ACC112 (cell line): ENCODE measurements around the gene ICAM2.

Experiments
- H2AFZ ChIP-seq: fragments of 200-600 bp; sonication (generic); one replicate; pipeline ENCODE4 v1.6.0; 2017; ENCODE audit warnings: antibody characterized with exemption, low read length; ENCODE audit not compliant: unreplicated experiment
- H3K27ac ChIP-seq: fragments of 200-600 bp; sonication (generic); 2 replicates; pipeline ENCODE4 v1.5.1; 2014; ENCODE audit warnings: low read depth, mild to moderate bottlenecking, antibody characterized with exemption, low read length, moderate library complexity
- H3K27me3 ChIP-seq: fragments of 200-600 bp; sonication (generic); 2 replicates; pipeline ENCODE4 v1.6.1; 2014; ENCODE audit warnings: mild to moderate bottlenecking, antibody characterized with exemption, low read length, moderate library complexity, mixed read lengths; ENCODE audit not compliant: insufficient read depth
- H3K36me3 ChIP-seq: fragments of 200-600 bp; sonication (generic); 2 replicates; pipeline ENCODE4 v1.6.1; 2016; ENCODE audit warnings: mild to moderate bottlenecking, antibody characterized with exemption, low read length, moderate library complexity, mixed read lengths; ENCODE audit not compliant: insufficient read depth
- H3K4me1 ChIP-seq: fragments of 200-600 bp; sonication (generic); one replicate; pipeline ENCODE4 v1.6.1; 2016; ENCODE audit warnings: low read length, mixed read lengths; ENCODE audit not compliant: insufficient read depth, unreplicated experiment, control insufficient read depth
- H3K4me3 ChIP-seq: fragments of 200-600 bp; sonication (generic); 2 replicates; pipeline ENCODE4 v1.5.1; 2014; ENCODE audit warnings: mild to moderate bottlenecking, low read depth, low read length
- H3K79me2 ChIP-seq: fragments of 200-600 bp; sonication (generic); one replicate; pipeline ENCODE4 v1.6.0; 2016; ENCODE audit warnings: low read length; ENCODE audit not compliant: control insufficient read depth, unreplicated experiment, insufficient read depth

Gene ICAM2

GRCh38 chr17:63995626-63996025 lies 24.8 kb downstream of the ICAM2 start:
- Histone ChIP-seq H3K36me3 (no peaks in the 10 kb centered on the region), H2AFZ (no peak overlapping the region), H3K4me1 (peaks cover 4% of the 10 kb centered on the region), H3K27ac (no peak overlapping the region), H3K79me2 (no peaks in the 10 kb centered on the region), H3K27me3 (peaks cover 38% of the 10 kb centered on the region), H3K4me3 (no peak overlapping the region)

GRCh38 chr17:63993368-63993985 lies 27.0 kb downstream of the ICAM2 start:
- Histone ChIP-seq H3K79me2 (no peaks in the 10 kb centered on the region), H2AFZ (no peak overlapping the region), H3K27ac (no peak overlapping the region), H3K36me3 (no peaks in the 10 kb centered on the region), H3K27me3 (peaks cover 38% of the 10 kb centered on the region), H3K4me3 (no peak overlapping the region), H3K4me1 (peaks cover 6% of the 10 kb centered on the region)

- no peak overlapping the region for H3K4me3 ChIP-seq
- no peaks in the 10 kb centered on the region for H3K79me2 ChIP-seq
- no peaks in the 10 kb centered on the region for H3K36me3 ChIP-seq
- H3K4me1 ChIP-seq: peaks cover 3% of the 10 kb centered on the region
- H3K27ac ChIP-seq: no peak overlapping the region
- no peak overlapping the region for H2AFZ ChIP-seq
- peaks cover 25% of the 10 kb centered on the region for H3K27me3 ChIP-seq
Measured at GRCh38 chr17:63991611-63992010, 28.8 kb downstream of the ICAM2 start.

- no peaks in the 10 kb centered on the region for H3K79me2 ChIP-seq
- no peaks in the 10 kb centered on the region for H3K36me3 ChIP-seq
- H3K4me1 ChIP-seq: peaks cover 12% of the 10 kb centered on the region
- no peak overlapping the region for H3K4me3 ChIP-seq
- peaks cover 25% of the 10 kb centered on the region for H3K27me3 ChIP-seq
- H3K27ac ChIP-seq: no peak overlapping the region
- H2AFZ ChIP-seq: no peak overlapping the region
Measured at GRCh38 chr17:63989622-63990345, 30.6 kb downstream of the ICAM2 start.

GRCh38 chr17:63988741-63989621 lies 31.5 kb downstream of the ICAM2 start:
- H3K27ac ChIP-seq: no peak overlapping the region

GRCh38 chr17:63988127-63988478 lies 32.3 kb downstream of the ICAM2 start:
- no peaks in the 10 kb centered on the region for H3K79me2 ChIP-seq
- no peak overlapping the region for H3K4me3 ChIP-seq
- peaks cover 15% of the 10 kb centered on the region for H3K27me3 ChIP-seq
- no peaks in the 10 kb centered on the region for H3K36me3 ChIP-seq
- H3K27ac ChIP-seq: no peak overlapping the region
- no peak overlapping the region for H2AFZ ChIP-seq
- H3K4me1 ChIP-seq: peaks cover 14% of the 10 kb centered on the region

More at GRCh38 chr17:63988741-63989621, 31.5 kb downstream of the ICAM2 start:
- no peak overlapping the region for H2AFZ ChIP-seq
- no peak overlapping the region for H3K4me3 ChIP-seq
- H3K79me2 ChIP-seq: no peaks in the 10 kb centered on the region
- H3K27me3 ChIP-seq: peaks cover 21% of the 10 kb centered on the region
- H3K36me3 ChIP-seq: no peaks in the 10 kb centered on the region
- peaks cover 14% of the 10 kb centered on the region for H3K4me1 ChIP-seq

GRCh38 chr17:63987221-63988126 lies 33.0 kb downstream of the ICAM2 start:
- peaks cover 14% of the 10 kb centered on the region for H3K4me1 ChIP-seq
- H3K27me3 ChIP-seq: peaks cover 11% of the 10 kb centered on the region
- H3K27ac ChIP-seq: no peak overlapping the region
- no peaks in the 10 kb centered on the region for H3K36me3 ChIP-seq
- no peak overlapping the region for H3K4me3 ChIP-seq
- H2AFZ ChIP-seq: no peak overlapping the region
- no peaks in the 10 kb centered on the region for H3K79me2 ChIP-seq

GRCh38 chr17:63986821-63987220 lies 33.6 kb downstream of the ICAM2 start:
- H3K79me2 ChIP-seq: no peaks in the 10 kb centered on the region
- no peak overlapping the region for H2AFZ ChIP-seq
- H3K36me3 ChIP-seq: no peaks in the 10 kb centered on the region
- no peak overlapping the region for H3K27ac ChIP-seq
- peaks cover 14% of the 10 kb centered on the region for H3K4me1 ChIP-seq
- peaks cover 5% of the 10 kb centered on the region for H3K27me3 ChIP-seq
- H3K4me3 ChIP-seq: no peak overlapping the region

- H3K4me1 ChIP-seq: peaks cover 12% of the 10 kb centered on the region
- H3K27me3 ChIP-seq: no peaks in the 10 kb centered on the region
- H3K79me2 ChIP-seq: no peaks in the 10 kb centered on the region
- no peak overlapping the region for H3K4me3 ChIP-seq
- H2AFZ ChIP-seq: no peak overlapping the region
- no peaks in the 10 kb centered on the region for H3K36me3 ChIP-seq
- H3K27ac ChIP-seq: no peak overlapping the region
Measured at GRCh38 chr17:63985387-63986140, 34.9 kb downstream of the ICAM2 start.
